ENCODE results near the gene FMO3. TPM values are rescaled to one million over a fixed set of nuclear protein-coding genes. Genes with fewer than 3 reads are reported as not detected.
A peak's percentile ranks its signal among the peaks of the same experiment; 100 is the strongest.

The FMO3 gene
- polyA plus RNA-seq, 2 donors = 1.6 to 2.1 TPM

GRCh38 chr1:171127501-171127900 is 36.8 kb downstream of the FMO3 start:
- Histone ChIP-seq H3K27me3 (ENCODE audit: control insufficient read depth in 1 of 2, insufficient read depth in 2 of 2, low read length in 2 of 2) (no peaks in the 10 kb centered on the region), H3K9me3 (ENCODE audit: control insufficient read depth in 2 of 2, insufficient read depth in 1 of 2, low read depth in 1 of 2, low read length in 1 of 2) (no peaks in the 10 kb centered on the region), H3K27ac (ENCODE audit: low read depth in 2 of 2, low read length in 1 of 2) (peak overlapping the region; percentile 79 to 83), H3K4me3 (ENCODE audit: low read depth in 1 of 2, low read length in 2 of 2) (no peak overlapping the region), H3K4me1 (ENCODE audit: control insufficient read depth in 2 of 2, insufficient read depth in 2 of 2, low read length in 1 of 2) (peaks cover 0 to 7% of the 10 kb centered on the region in 2 donors), H3K36me3 (ENCODE audit: control insufficient read depth in 2 of 2, insufficient read depth in 2 of 2, low read length in 1 of 2) (no peaks in the 10 kb centered on the region)
- 19 to 23% methylated on average over 2 of the region's 2 CpGs for WGBS, 2 donors

GRCh38 chr1:171128463-171128862 is 37.8 kb downstream of the FMO3 start:
- Histone ChIP-seq H3K27me3 (ENCODE audit: control insufficient read depth in 1 of 2, insufficient read depth in 2 of 2, low read length in 2 of 2) (no peaks in the 10 kb centered on the region), H3K27ac (ENCODE audit: low read depth in 2 of 2, low read length in 1 of 2) (peak overlapping the region; percentile 79 to 83), H3K4me1 (ENCODE audit: control insufficient read depth in 2 of 2, insufficient read depth in 2 of 2, low read length in 1 of 2) (peaks cover 0 to 7% of the 10 kb centered on the region in 2 donors), H3K36me3 (ENCODE audit: control insufficient read depth in 2 of 2, insufficient read depth in 2 of 2, low read length in 1 of 2) (no peaks in the 10 kb centered on the region), H3K9me3 (ENCODE audit: control insufficient read depth in 2 of 2, insufficient read depth in 1 of 2, low read depth in 1 of 2, low read length in 1 of 2) (no peaks in the 10 kb centered on the region), H3K4me3 (ENCODE audit: low read depth in 1 of 2, low read length in 2 of 2) (no peak overlapping the region)

GRCh38 chr1:171134204-171134923 is 43.7 kb downstream of the FMO3 start:
- H3K4me1 ChIP-seq (ENCODE audit: control insufficient read depth in 2 of 2, insufficient read depth in 2 of 2, low read length in 1 of 2) = no peaks in the 10 kb centered on the region
- H3K9me3 ChIP-seq (ENCODE audit: control insufficient read depth in 2 of 2, insufficient read depth in 1 of 2, low read depth in 1 of 2, low read length in 1 of 2) = no peaks in the 10 kb centered on the region
- 63 to 70% methylated on average over 3 of the region's 3 CpGs for WGBS, 2 donors
- H3K27me3 ChIP-seq (ENCODE audit: control insufficient read depth in 1 of 2, insufficient read depth in 2 of 2, low read length in 2 of 2) = no peaks in the 10 kb centered on the region
- peaks cover 0 to 2% of the 10 kb centered on the region in 2 donors for H3K36me3 ChIP-seq (ENCODE audit: control insufficient read depth in 2 of 2, insufficient read depth in 2 of 2, low read length in 1 of 2)
- H3K4me3 ChIP-seq (ENCODE audit: low read depth in 1 of 2, low read length in 2 of 2) = no peak overlapping the region
- H3K27ac ChIP-seq (ENCODE audit: low read depth in 2 of 2, low read length in 1 of 2) = no peak overlapping the region

DNA sequence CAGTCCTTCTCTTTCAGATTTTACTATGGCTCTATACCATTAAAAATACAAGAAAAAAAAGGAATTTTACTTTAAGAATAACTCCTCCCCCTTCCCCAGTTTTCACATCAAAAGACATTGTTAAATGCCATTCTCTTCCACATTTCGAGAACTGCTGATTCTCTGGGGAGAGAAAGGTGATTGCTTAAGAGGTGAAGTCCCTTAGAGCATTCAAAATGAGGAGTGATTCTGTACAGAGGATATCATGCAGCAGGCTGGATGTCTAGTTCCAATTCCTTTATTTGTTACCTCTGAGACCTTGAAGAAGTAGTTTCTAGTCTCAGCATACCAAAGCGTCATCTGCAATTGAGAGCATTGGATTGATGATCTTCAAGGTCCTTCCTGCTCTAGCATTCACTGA is 46.9 kb downstream of the FMO3 start:
- 62 to 65% methylated on average over 2 of the region's 2 CpGs for WGBS, 2 donors
- H3K27me3 ChIP-seq (ENCODE audit: control insufficient read depth in 1 of 2, insufficient read depth in 2 of 2, low read length in 2 of 2) = no peaks in the 10 kb centered on the region
- peaks cover 0 to 2% of the 10 kb centered on the region in 2 donors for H3K36me3 ChIP-seq (ENCODE audit: control insufficient read depth in 2 of 2, insufficient read depth in 2 of 2, low read length in 1 of 2)
- no peaks in the 10 kb centered on the region for H3K9me3 ChIP-seq (ENCODE audit: control insufficient read depth in 2 of 2, insufficient read depth in 1 of 2, low read depth in 1 of 2, low read length in 1 of 2)
- H3K4me3 ChIP-seq (ENCODE audit: low read depth in 1 of 2, low read length in 2 of 2) = no peak overlapping the region
- peaks cover 0 to 3% of the 10 kb centered on the region in 2 donors for H3K4me1 ChIP-seq (ENCODE audit: control insufficient read depth in 2 of 2, insufficient read depth in 2 of 2, low read length in 1 of 2)
- no peak overlapping the region for H3K27ac ChIP-seq (ENCODE audit: low read depth in 2 of 2, low read length in 1 of 2)

DNA sequence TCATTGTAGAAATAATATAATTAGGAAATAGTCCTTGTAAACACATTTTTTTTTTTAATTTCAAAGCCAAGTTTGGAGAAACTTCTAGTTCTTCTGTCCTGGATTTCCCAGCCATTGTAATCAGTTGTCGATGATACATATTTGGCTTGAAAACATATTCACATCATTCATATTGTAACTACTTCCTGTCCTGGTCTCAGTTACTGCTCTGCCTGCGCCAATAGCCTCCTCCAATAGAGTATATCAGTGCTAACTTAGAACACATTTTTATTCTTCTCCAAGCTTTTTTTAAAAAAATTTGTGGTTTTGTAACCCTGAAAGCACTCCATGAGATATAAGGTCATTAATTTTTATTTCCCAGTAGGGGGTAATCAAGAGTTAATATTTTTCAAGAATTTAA is 48.3 kb downstream of the FMO3 start:
- Histone ChIP-seq H3K27ac (ENCODE audit: low read depth in 2 of 2, low read length in 1 of 2) (no peak overlapping the region), H3K9me3 (ENCODE audit: control insufficient read depth in 2 of 2, insufficient read depth in 1 of 2, low read depth in 1 of 2, low read length in 1 of 2) (no peaks in the 10 kb centered on the region), H3K4me3 (ENCODE audit: low read depth in 1 of 2, low read length in 2 of 2) (no peak overlapping the region), H3K4me1 (ENCODE audit: control insufficient read depth in 2 of 2, insufficient read depth in 2 of 2, low read length in 1 of 2) (peaks cover 0 to 3% of the 10 kb centered on the region in 2 donors), H3K36me3 (ENCODE audit: control insufficient read depth in 2 of 2, insufficient read depth in 2 of 2, low read length in 1 of 2) (peaks cover 0 to 2% of the 10 kb centered on the region in 2 donors), H3K27me3 (ENCODE audit: control insufficient read depth in 1 of 2, insufficient read depth in 2 of 2, low read length in 2 of 2) (no peaks in the 10 kb centered on the region)
- WGBS, 2 donors = 72 to 73% methylated on average over 2 of the region's 2 CpGs

GRCh38 chr1:171139890-171140289 is 49.2 kb downstream of the FMO3 start:
- H3K4me3 ChIP-seq (ENCODE audit: low read depth in 1 of 2, low read length in 2 of 2) = no peak overlapping the region
- peak overlapping the region in 1 of 2 donors; percentile 8 for H3K27ac ChIP-seq (ENCODE audit: low read depth in 2 of 2, low read length in 1 of 2)
- H3K4me1 ChIP-seq (ENCODE audit: control insufficient read depth in 2 of 2, insufficient read depth in 2 of 2, low read length in 1 of 2) = peaks cover 0 to 3% of the 10 kb centered on the region in 2 donors
- no peaks in the 10 kb centered on the region for H3K9me3 ChIP-seq (ENCODE audit: control insufficient read depth in 2 of 2, insufficient read depth in 1 of 2, low read depth in 1 of 2, low read length in 1 of 2)
- peaks cover 0 to 2% of the 10 kb centered on the region in 2 donors for H3K36me3 ChIP-seq (ENCODE audit: control insufficient read depth in 2 of 2, insufficient read depth in 2 of 2, low read length in 1 of 2)
- H3K27me3 ChIP-seq (ENCODE audit: control insufficient read depth in 1 of 2, insufficient read depth in 2 of 2, low read length in 2 of 2) = no peaks in the 10 kb centered on the region
- 88 to 93% methylated on average over 4 of the region's 4 CpGs for WGBS, 2 donors

DNA sequence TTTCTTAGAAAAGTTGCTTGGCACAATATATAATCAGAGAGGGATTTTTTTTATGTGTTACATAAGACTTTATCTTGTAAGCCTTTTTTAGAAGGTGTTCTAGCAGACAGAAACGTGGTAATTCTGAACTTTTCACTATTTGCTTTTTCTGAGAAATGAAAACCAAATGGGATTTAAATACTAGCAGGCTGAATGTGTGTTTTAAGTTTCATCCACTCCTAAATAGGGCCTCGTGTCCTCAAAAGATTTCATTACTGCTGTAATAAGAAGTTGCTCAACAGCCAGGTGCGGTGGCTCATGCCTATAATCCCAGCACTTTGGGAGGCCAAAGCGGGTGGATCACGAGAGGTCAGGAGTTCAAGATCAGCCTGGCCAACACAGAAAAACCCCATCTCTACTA is 49.7 kb downstream of the FMO3 start:
- Histone ChIP-seq H3K27me3 (ENCODE audit: control insufficient read depth in 1 of 2, insufficient read depth in 2 of 2, low read length in 2 of 2) (no peaks in the 10 kb centered on the region), H3K27ac (ENCODE audit: low read depth in 2 of 2, low read length in 1 of 2) (peak overlapping the region in 1 of 2 donors; percentile 8), H3K4me3 (ENCODE audit: low read depth in 1 of 2, low read length in 2 of 2) (no peak overlapping the region), H3K4me1 (ENCODE audit: control insufficient read depth in 2 of 2, insufficient read depth in 2 of 2, low read length in 1 of 2) (peaks cover 0 to 3% of the 10 kb centered on the region in 2 donors), H3K36me3 (ENCODE audit: control insufficient read depth in 2 of 2, insufficient read depth in 2 of 2, low read length in 1 of 2) (peaks cover 0 to 2% of the 10 kb centered on the region in 2 donors), H3K9me3 (ENCODE audit: control insufficient read depth in 2 of 2, insufficient read depth in 1 of 2, low read depth in 1 of 2, low read length in 1 of 2) (no peaks in the 10 kb centered on the region)
- 62 to 64% methylated on average over 5 of the region's 5 CpGs for WGBS, 2 donors

- H3K36me3 ChIP-seq (ENCODE audit: control insufficient read depth in 2 of 2, insufficient read depth in 2 of 2, low read length in 1 of 2) = no peaks in the 10 kb centered on the region
- peaks cover 0 to 3% of the 10 kb centered on the region in 2 donors for H3K4me1 ChIP-seq (ENCODE audit: control insufficient read depth in 2 of 2, insufficient read depth in 2 of 2, low read length in 1 of 2)
- peak overlapping the region in 1 of 2 donors; percentile 73 for H3K27ac ChIP-seq (ENCODE audit: low read depth in 2 of 2, low read length in 1 of 2)
- no peaks in the 10 kb centered on the region for H3K27me3 ChIP-seq (ENCODE audit: control insufficient read depth in 1 of 2, insufficient read depth in 2 of 2, low read length in 2 of 2)
- H3K9me3 ChIP-seq (ENCODE audit: control insufficient read depth in 2 of 2, insufficient read depth in 1 of 2, low read depth in 1 of 2, low read length in 1 of 2) = no peaks in the 10 kb centered on the region
- WGBS, 2 donors = 32 to 45% methylated on average over 4 of the region's 4 CpGs
- no peak overlapping the region for H3K4me3 ChIP-seq (ENCODE audit: low read depth in 1 of 2, low read length in 2 of 2)
Measured at GRCh38 chr1:171140956-171141687, 50.4 kb downstream of the FMO3 start.

DNA sequence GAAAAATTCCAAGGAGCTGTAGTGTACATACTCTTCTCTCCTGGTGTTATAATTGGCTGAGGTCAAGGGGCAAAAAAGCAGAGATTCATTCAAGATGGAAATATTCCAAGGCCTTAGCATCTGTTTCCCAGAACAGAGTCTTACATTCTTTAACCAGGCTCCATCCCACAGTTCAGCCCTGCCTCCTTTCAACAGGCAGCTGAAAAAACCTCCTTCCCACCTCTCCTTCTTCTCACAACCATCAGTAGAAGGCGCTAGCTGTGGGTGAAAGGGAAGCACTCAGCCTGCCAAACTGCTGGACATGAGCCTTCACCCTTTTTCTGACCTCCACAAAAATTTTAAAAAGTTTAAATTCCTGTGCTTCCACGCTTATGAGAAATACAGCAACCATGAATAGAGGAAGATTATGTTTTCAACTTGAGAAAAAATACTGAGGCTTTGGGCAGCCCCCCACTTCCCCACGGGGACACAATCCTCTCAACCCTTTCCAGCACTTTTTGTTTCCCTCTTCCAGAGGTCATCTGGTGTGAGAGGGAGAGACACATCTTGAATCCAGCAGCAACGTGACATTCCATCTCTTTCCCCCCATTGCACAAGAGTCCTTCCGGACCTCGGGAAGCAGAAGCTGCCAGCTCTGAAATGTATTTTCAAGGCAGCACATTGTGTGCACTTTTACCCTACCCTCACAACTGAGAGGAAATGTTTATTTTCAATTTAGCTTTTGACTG is 51.1 kb downstream of the FMO3 start:
- Histone ChIP-seq H3K27me3 (ENCODE audit: control insufficient read depth in 1 of 2, insufficient read depth in 2 of 2, low read length in 2 of 2) (no peaks in the 10 kb centered on the region), H3K27ac (ENCODE audit: low read depth in 2 of 2, low read length in 1 of 2) (peak overlapping the region; percentile 24 to 48), H3K36me3 (ENCODE audit: control insufficient read depth in 2 of 2, insufficient read depth in 2 of 2, low read length in 1 of 2) (no peaks in the 10 kb centered on the region), H3K4me3 (ENCODE audit: low read depth in 1 of 2, low read length in 2 of 2) (no peak overlapping the region), H3K9me3 (ENCODE audit: control insufficient read depth in 2 of 2, insufficient read depth in 1 of 2, low read depth in 1 of 2, low read length in 1 of 2) (no peaks in the 10 kb centered on the region), H3K4me1 (ENCODE audit: control insufficient read depth in 2 of 2, insufficient read depth in 2 of 2, low read length in 1 of 2) (peaks cover 0 to 3% of the 10 kb centered on the region in 2 donors)
- 40 to 44% methylated on average over 6 of the region's 6 CpGs for WGBS, 2 donors
